Renal pelvis (tissue), 12 donors: Measurements from ENCODE around the gene GAS6. TPM values are rescaled to one million over a fixed set of nuclear protein-coding genes. Genes with fewer than 3 reads are reported as not detected.
"Not testable (repeated sequence)": the region's sequence is repeated elsewhere in the genome, so short reads cannot be mapped to it uniquely, and the experiment has no call there.

Experiments used
- DNase-seq: peaks from one replicate; pipeline ENCODE4 v3.0.0-alpha.2; 2013
- long read RNA-seq, 16 experiments: transcript quantifications; one replicate each; lab custom pipeline, GENCODE V29; 2026
- polyA plus RNA-seq, 3 donors: library from polyadenylated mRNA; unstranded; fragments of 120-200 nt; gene quantifications; one replicate each; pipeline ENCODE4 v1.2.1, GENCODE V29; 2013; ENCODE audit not compliant: insufficient read length in 3 of 3

The GAS6 gene
- 10 to 100 TPM; 28.5 to 32.7 (median 30.4) TPM for polyA plus RNA-seq
- long read RNA-seq, donor 1, transcript GAS6-201 (15 exons, 2,490 nt): major isoform, 15 of 23 reads
- long read RNA-seq, donor 1, transcript GAS6-204 (1 exons, 2,646 nt): minor isoform, 8 of 23 reads
- long read RNA-seq, donor 1, partial matches to known transcripts: 0 of 23 reads
- long read RNA-seq, donor 1, other reads (novel, unspliced or antisense): 0 of 23 reads
- long read RNA-seq, donor 2, transcript GAS6-204 (1 exons, 2,646 nt): minor isoform, 9 of 29 reads
- long read RNA-seq, donor 2, transcript GAS6-201 (15 exons, 2,490 nt): major isoform, 19 of 29 reads
- long read RNA-seq, donor 2, partial matches to known transcripts: 0 of 29 reads
- long read RNA-seq, donor 2, other reads (novel, unspliced or antisense): 0 of 29 reads
- long read RNA-seq, donor 3, transcript GAS6-204 (1 exons, 2,646 nt): major isoform, 10 of 20 reads
- long read RNA-seq, donor 3, transcript GAS6-201 (15 exons, 2,490 nt): major isoform, 10 of 20 reads
- long read RNA-seq, donor 3, partial matches to known transcripts: 0 of 20 reads
- long read RNA-seq, donor 3, other reads (novel, unspliced or antisense): 0 of 20 reads
- long read RNA-seq, donor 4, transcript GAS6-204 (1 exons, 2,646 nt): minor isoform, 9 of 27 reads
- long read RNA-seq, donor 4, transcript GAS6-201 (15 exons, 2,490 nt): major isoform, 17 of 27 reads
- long read RNA-seq, donor 4, partial matches to known transcripts: 0 of 27 reads
- long read RNA-seq, donor 4, other reads (novel, unspliced or antisense): 0 of 27 reads
- long read RNA-seq, donor 5, partial matches to known transcripts: 0 of 5 reads
- long read RNA-seq, donor 5, other reads (novel, unspliced or antisense): 0 of 5 reads
- long read RNA-seq, donor 6, transcript GAS6-204 (1 exons, 2,646 nt): major isoform, 9 of 13 reads
- long read RNA-seq, donor 6, partial matches to known transcripts: 0 of 13 reads
- long read RNA-seq, donor 6, other reads (novel, unspliced or antisense): 0 of 13 reads
- long read RNA-seq, donor 7, transcript GAS6-201 (15 exons, 2,490 nt): minor isoform, 9 of 24 reads
- long read RNA-seq, donor 7, transcript GAS6-204 (1 exons, 2,646 nt): major isoform, 15 of 24 reads
- long read RNA-seq, donor 7, partial matches to known transcripts: 0 of 24 reads
- long read RNA-seq, donor 7, other reads (novel, unspliced or antisense): 0 of 24 reads
- long read RNA-seq, donor 8, transcript GAS6-201 (15 exons, 2,490 nt): minor isoform, 8 of 24 reads
- long read RNA-seq, donor 8, transcript GAS6-204 (1 exons, 2,646 nt): major isoform, 11 of 24 reads
- long read RNA-seq, donor 8, partial matches to known transcripts: 5 of 24 reads
- long read RNA-seq, donor 8, other reads (novel, unspliced or antisense): 0 of 24 reads
- long read RNA-seq, donor 9, transcript GAS6-204 (1 exons, 2,646 nt): major isoform, 11 of 19 reads
- long read RNA-seq, donor 9, transcript GAS6-201 (15 exons, 2,490 nt): minor isoform, 8 of 19 reads
- long read RNA-seq, donor 9, partial matches to known transcripts: 0 of 19 reads
- long read RNA-seq, donor 9, other reads (novel, unspliced or antisense): 0 of 19 reads
- long read RNA-seq, donor 10, transcript GAS6-201 (15 exons, 2,490 nt): minor isoform, 7 of 16 reads
- long read RNA-seq, donor 10, transcript GAS6-204 (1 exons, 2,646 nt): major isoform, 8 of 16 reads
- long read RNA-seq, donor 10, partial matches to known transcripts: 0 of 16 reads
- long read RNA-seq, donor 10, other reads (novel, unspliced or antisense): 0 of 16 reads
- long read RNA-seq, donor 11, transcript GAS6-204 (1 exons, 2,646 nt): major isoform, 6 of 8 reads
- long read RNA-seq, donor 11, partial matches to known transcripts: 0 of 8 reads
- long read RNA-seq, donor 11, other reads (novel, unspliced or antisense): 0 of 8 reads
- long read RNA-seq, donor 12, transcript GAS6-201 (15 exons, 2,490 nt): major isoform, 15 of 21 reads
- long read RNA-seq, donor 12, transcript GAS6-204 (1 exons, 2,646 nt): minor isoform, 5 of 21 reads
- long read RNA-seq, donor 12, partial matches to known transcripts: 0 of 21 reads
- long read RNA-seq, donor 12, other reads (novel, unspliced or antisense): 0 of 21 reads
- long read RNA-seq, donor 13, transcript GAS6-204 (1 exons, 2,646 nt): major isoform, 5 of 6 reads
- long read RNA-seq, donor 13, partial matches to known transcripts: 0 of 6 reads
- long read RNA-seq, donor 13, other reads (novel, unspliced or antisense): 0 of 6 reads
- long read RNA-seq, donor 14: 0 reads
- long read RNA-seq, donor 15: 0 reads
- long read RNA-seq, donor 16, transcript GAS6-201 (15 exons, 2,490 nt): major isoform, 14 of 25 reads
- long read RNA-seq, donor 16, transcript GAS6-204 (1 exons, 2,646 nt): minor isoform, 11 of 25 reads
- long read RNA-seq, donor 16, partial matches to known transcripts: 0 of 25 reads
- long read RNA-seq, donor 16, other reads (novel, unspliced or antisense): 0 of 25 reads

GRCh38 chr13:113863524-113864272, at the start of gene GAS6:
Gene GAS6, minus strand, starts transcription at chr13:113864076. Its CDS starts 156 bp downstream, at chr13:113863920.
- no peak for DNase-seq

GRCh38 chr13:113913408-113913807, 49.5 kb upstream of the GAS6 start:
- not testable (repeated sequence) for DNase-seq

- no peak for DNase-seq
Observed at GRCh38 chr13:113912596-113912995, 48.7 kb upstream of the GAS6 start.

- DNase-seq: no peak
Observed at GRCh38 chr13:113907635-113908617, 44.0 kb upstream of the GAS6 start.

GRCh38 chr13:113906571-113906970, 42.7 kb upstream of the GAS6 start:
- DNase-seq: no peak

- no peak for DNase-seq
Observed at GRCh38 chr13:113905942-113906341, 42.1 kb upstream of the GAS6 start.

- no peak for DNase-seq
Observed at GRCh38 chr13:113905018-113905417, 41.1 kb upstream of the GAS6 start.

- DNase-seq: no peak
Observed at GRCh38 chr13:113904411-113904810, 40.5 kb upstream of the GAS6 start.

GRCh38 chr13:113903912-113904311, 40.0 kb upstream of the GAS6 start:
- DNase-seq: no peak

- DNase-seq: no peak
Observed at GRCh38 chr13:113902986-113903775, 39.3 kb upstream of the GAS6 start.

GRCh38 chr13:113902481-113902880, 38.6 kb upstream of the GAS6 start:
- no peak for DNase-seq

GRCh38 chr13:113901642-113902041, 37.8 kb upstream of the GAS6 start:
- DNase-seq: no peak

GRCh38 chr13:113901231-113901630, 37.4 kb upstream of the GAS6 start:
- DNase-seq: no peak

- no peak for DNase-seq
Observed at GRCh38 chr13:113900646-113901045, 36.8 kb upstream of the GAS6 start.

GRCh38 chr13:113898391-113898790, 34.5 kb upstream of the GAS6 start:
- no peak for DNase-seq

- DNase-seq: no peak
Observed at GRCh38 chr13:113897966-113898365, 34.1 kb upstream of the GAS6 start.
